Measurements from ENCODE around the gene LIN54.
"Not testable (repeated sequence)": the region's sequence is repeated elsewhere in the genome, so short reads cannot be mapped to it uniquely, and the experiment has no call there.

The LIN54 gene

GRCh38 chr4:83012200-83012686 lies 1.6 kb upstream of the LIN54 start:
- peak; percentile 4 for DNase-seq (ENCODE audit: low read depth)

- DNase-seq (ENCODE audit: low read depth): no peak
Measured at GRCh38 chr4:83011689-83012199, 1.1 kb upstream of the LIN54 start.

GRCh38 chr4:83010111-83010521 lies 507 bp downstream of the LIN54 start:
- no peak for DNase-seq (ENCODE audit: low read depth)

- DNase-seq (ENCODE audit: low read depth): no peak
Measured at GRCh38 chr4:83009529-83009928, 1.1 kb downstream of the LIN54 start.

GRCh38 chr4:83003044-83003791 lies 7.4 kb downstream of the LIN54 start:
- not testable (repeated sequence) for DNase-seq (ENCODE audit: low read depth)

GRCh38 chr4:83002329-83002728 lies 8.3 kb downstream of the LIN54 start:
- DNase-seq (ENCODE audit: low read depth): no peak

GRCh38 chr4:82998898-82999297 lies 11.7 kb downstream of the LIN54 start:
- DNase-seq (ENCODE audit: low read depth): no peak

GRCh38 chr4:82994834-82995233 lies 15.8 kb downstream of the LIN54 start:
- no peak for DNase-seq (ENCODE audit: low read depth)

GRCh38 chr4:82989575-82990429 lies 20.8 kb downstream of the LIN54 start:
- DNase-seq (ENCODE audit: low read depth): no peak

- DNase-seq (ENCODE audit: low read depth): no peak
Measured at GRCh38 chr4:82988323-82988832, 22.2 kb downstream of the LIN54 start.

GRCh38 chr4:82987519-82987918 lies 23.1 kb downstream of the LIN54 start:
- DNase-seq (ENCODE audit: low read depth): not testable (repeated sequence)

GRCh38 chr4:82984459-82984858 lies 26.2 kb downstream of the LIN54 start:
- DNase-seq (ENCODE audit: low read depth): no peak

GRCh38 chr4:82983444-82983843 lies 27.2 kb downstream of the LIN54 start:
- no peak for DNase-seq (ENCODE audit: low read depth)

GRCh38 chr4:82981138-82981537 lies 29.5 kb downstream of the LIN54 start:
- DNase-seq (ENCODE audit: low read depth): no peak

- no peak for DNase-seq (ENCODE audit: low read depth)
Measured at GRCh38 chr4:82975792-82976191, 34.8 kb downstream of the LIN54 start.

- DNase-seq (ENCODE audit: low read depth): no peak
Measured at GRCh38 chr4:82969414-82969813, 41.2 kb downstream of the LIN54 start.

GRCh38 chr4:82968972-82969371 lies 41.7 kb downstream of the LIN54 start:
- no peak for DNase-seq (ENCODE audit: low read depth)

GRCh38 chr4:82965763-82966162 lies 44.9 kb downstream of the LIN54 start:
- DNase-seq (ENCODE audit: low read depth): no peak

- no peak for DNase-seq (ENCODE audit: low read depth)
Measured at GRCh38 chr4:82957045-82957444, 53.6 kb downstream of the LIN54 start.

GRCh38 chr4:82954212-82954611 lies 56.4 kb downstream of the LIN54 start:
- no peak for DNase-seq (ENCODE audit: low read depth)

GRCh38 chr4:82951196-82951595 lies 59.4 kb downstream of the LIN54 start:
- DNase-seq (ENCODE audit: low read depth): no peak

GRCh38 chr4:82948647-82949204 lies 61.9 kb downstream of the LIN54 start:
- DNase-seq (ENCODE audit: low read depth): no peak

Measured in activated T-cell treated with anti-CD3 and anti-CD28 coated beads for 1 hour (primary cell).